KMS-11 (cell line): ENCODE measurements around the gene ETNK2.

Experiments
- H2AFZ ChIP-seq: fragments of 200-600 bp; sonication (generic); 2 replicates; pipeline ENCODE4 v1.6.1; 2016; ENCODE audit warnings: antibody characterized with exemption, mixed run types, low read depth
- H3K27ac ChIP-seq: fragments of 200-600 bp; sonication (generic); 2 replicates; pipeline ENCODE4 v1.6.1; 2016; ENCODE audit warnings: mild to moderate bottlenecking, mixed run types
- H3K27me3 ChIP-seq: fragments of 200-600 bp; sonication (generic); 2 replicates; pipeline ENCODE4 v1.6.1; 2017; ENCODE audit warnings: mild to moderate bottlenecking, low read depth, mixed run types, moderate library complexity; ENCODE audit not compliant: insufficient read depth
- H3K36me3 ChIP-seq: fragments of 200-600 bp; sonication (generic); 2 replicates; pipeline ENCODE4 v1.6.1; 2017; ENCODE audit warnings: mild to moderate bottlenecking, mixed run types; ENCODE audit not compliant: insufficient read depth
- H3K4me1 ChIP-seq: fragments of 200-600 bp; sonication (generic); 2 replicates; pipeline ENCODE4 v1.6.1; 2016; ENCODE audit warnings: mild to moderate bottlenecking, low read depth, mixed run types; ENCODE audit not compliant: poor library complexity, severe bottlenecking
- H3K4me2 ChIP-seq: fragments of 200-600 bp; sonication (generic); 2 replicates; pipeline ENCODE4 v1.7.0; 2016; ENCODE audit warnings: mild to moderate bottlenecking, mixed run types
- H3K4me3 ChIP-seq: fragments of 200-600 bp; sonication (generic); IDR thresholded peaks from 2 replicates; pipeline ENCODE4 v1.6.1; 2017; ENCODE audit warnings: low read depth, low read length, mixed read lengths; ENCODE audit not compliant: insufficient read depth
- H3K79me2 ChIP-seq: fragments of 200-600 bp; sonication (generic); 2 replicates; pipeline ENCODE4 v1.6.1; 2016; ENCODE audit warnings: low read depth, mixed run types; ENCODE audit not compliant: insufficient read depth
- H3K9ac ChIP-seq: fragments of 200-600 bp; sonication (generic); 2 replicates; pipeline ENCODE4 v1.6.1; 2016; ENCODE audit warnings: mild to moderate bottlenecking, mixed run types
- H4K20me1 ChIP-seq: fragments of 200-600 bp; sonication (generic); 2 replicates; pipeline ENCODE4 v1.6.1; 2016; ENCODE audit warnings: mild to moderate bottlenecking, mixed run types; ENCODE audit not compliant: insufficient read depth
- CTCF ChIP-seq: fragments of 200-600 bp; sonication (generic); conservative IDR thresholded peaks from 2 replicates; pipeline ENCODE4 v1.6.1; 2017; ENCODE audit warnings: low read depth, mild to moderate bottlenecking, antibody characterized with exemption, low read length, moderate library complexity, mixed read lengths

The ETNK2 gene

DNA sequence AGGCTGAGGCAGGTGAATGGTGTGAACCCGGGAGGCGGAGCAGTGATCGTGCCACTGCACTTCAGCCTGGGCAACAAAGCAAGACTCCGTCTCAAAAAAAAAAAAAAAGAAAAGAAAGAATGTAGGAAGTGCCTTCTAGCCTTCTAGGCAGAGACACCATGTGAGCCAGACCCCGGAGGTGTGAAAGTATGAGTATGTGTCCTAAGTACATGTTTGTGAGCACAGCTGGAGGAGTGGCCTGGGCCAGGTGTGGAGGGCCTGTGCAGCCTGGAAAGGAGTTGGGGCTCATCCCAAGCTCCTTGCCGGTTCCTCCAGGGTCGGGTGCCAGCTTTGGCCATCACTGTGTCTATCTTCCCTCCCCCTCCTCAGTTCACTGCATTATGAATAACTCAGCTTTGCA lies 66.0 kb downstream of the ETNK2 start:
- Histone ChIP-seq H3K4me2 (no peak overlapping the region), H3K36me3 (no peaks in the 10 kb centered on the region), H3K4me3 (no peak overlapping the region), H3K27me3 (no peaks in the 10 kb centered on the region), H3K4me1 (no peaks in the 10 kb centered on the region), H4K20me1 (no peaks in the 10 kb centered on the region), H3K27ac (no peak overlapping the region), H3K79me2 (no peaks in the 10 kb centered on the region), H3K9ac (no peak overlapping the region), H2AFZ (no peak overlapping the region)
- no peak for TF ChIP-seq CTCF

DNA sequence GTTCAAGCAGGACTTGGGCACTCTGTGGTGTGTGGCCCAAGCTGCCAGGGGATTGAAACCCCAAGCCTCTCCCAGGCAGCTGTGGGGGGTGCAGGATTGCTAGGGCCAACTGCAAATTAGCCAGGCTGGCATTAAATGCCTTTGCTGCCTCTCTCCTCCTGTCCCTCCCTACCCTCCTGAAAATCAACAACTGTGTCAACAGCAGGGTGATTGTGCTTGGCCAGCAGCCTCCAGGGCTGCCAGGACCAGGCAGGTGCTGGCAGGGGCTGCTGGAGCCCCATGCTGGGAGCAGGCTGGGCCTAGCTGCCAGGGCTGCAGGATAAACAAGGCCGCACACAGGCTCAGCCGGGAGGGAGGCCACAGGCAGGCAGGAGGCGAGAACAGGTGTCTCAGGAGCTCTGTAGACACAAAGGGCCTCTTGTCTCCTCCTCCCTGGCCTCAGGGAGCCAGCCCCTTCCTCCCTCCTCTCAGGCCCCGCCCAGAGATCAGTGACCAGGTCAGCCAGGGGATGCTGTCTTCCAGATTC lies 67.5 kb downstream of the ETNK2 start:
- H3K79me2 ChIP-seq, result no peaks in the 10 kb centered on the region
- no peak overlapping the region for H3K27ac ChIP-seq
- no peak for TF ChIP-seq CTCF
- H4K20me1 ChIP-seq, result no peaks in the 10 kb centered on the region
- H3K36me3 ChIP-seq, result no peaks in the 10 kb centered on the region
- no peak overlapping the region for H2AFZ ChIP-seq
- H3K4me3 ChIP-seq, result no peak overlapping the region
- H3K4me2 ChIP-seq, result no peak overlapping the region
- no peak overlapping the region for H3K9ac ChIP-seq
- H3K4me1 ChIP-seq, result no peaks in the 10 kb centered on the region
- no peaks in the 10 kb centered on the region for H3K27me3 ChIP-seq

GRCh38 chr1:204083491-204083890 lies 68.4 kb downstream of the ETNK2 start:
- H3K36me3 ChIP-seq, result no peaks in the 10 kb centered on the region
- H3K4me1 ChIP-seq, result no peaks in the 10 kb centered on the region
- no peak overlapping the region for H3K27ac ChIP-seq
- no peak overlapping the region for H3K9ac ChIP-seq
- TF ChIP-seq CTCF, result no peak
- no peak overlapping the region for H2AFZ ChIP-seq
- no peaks in the 10 kb centered on the region for H4K20me1 ChIP-seq
- H3K4me3 ChIP-seq, result no peak overlapping the region
- H3K4me2 ChIP-seq, result no peak overlapping the region
- no peaks in the 10 kb centered on the region for H3K27me3 ChIP-seq
- H3K79me2 ChIP-seq, result no peaks in the 10 kb centered on the region

- Histone ChIP-seq H3K27me3 (no peaks in the 10 kb centered on the region), H3K27ac (no peak overlapping the region), H3K4me2 (no peak overlapping the region), H3K4me1 (no peaks in the 10 kb centered on the region), H3K4me3 (no peak overlapping the region), H3K9ac (no peak overlapping the region), H3K79me2 (no peaks in the 10 kb centered on the region), H4K20me1 (no peaks in the 10 kb centered on the region), H3K36me3 (no peaks in the 10 kb centered on the region), H2AFZ (no peak overlapping the region)
- TF ChIP-seq CTCF, result no peak
These were observed 69.9 kb downstream of the ETNK2 start for GRCh38 chr1:204081791-204082513.
